ENCODE results near the gene ADGRG4. TPM values are rescaled to one million over a fixed set of nuclear protein-coding genes. Genes with fewer than 3 reads are reported as not detected.

Gene ADGRG4
- total RNA-seq, 2 experiments from 2014 or later: not detected

- ATAC-seq (ENCODE audit: low read depth) (no peak), DNase-seq (no peak)
- Mint-ChIP-seq H3K36me3 (no peaks in the 10 kb centered on the region), H3K4me1 (no peaks in the 10 kb centered on the region), H3K27me3 (peaks cover 5% of the 10 kb centered on the region), H3K27ac (no peak overlapping the region), H3K9me3 (no peaks in the 10 kb centered on the region), H3K4me3 (no peak overlapping the region)
- POLR2A ChIA-PET: no interaction called here
Measured at GRCh38 chrX:136354201-136354600, 53.4 kb downstream of the ADGRG4 start.

DNA sequence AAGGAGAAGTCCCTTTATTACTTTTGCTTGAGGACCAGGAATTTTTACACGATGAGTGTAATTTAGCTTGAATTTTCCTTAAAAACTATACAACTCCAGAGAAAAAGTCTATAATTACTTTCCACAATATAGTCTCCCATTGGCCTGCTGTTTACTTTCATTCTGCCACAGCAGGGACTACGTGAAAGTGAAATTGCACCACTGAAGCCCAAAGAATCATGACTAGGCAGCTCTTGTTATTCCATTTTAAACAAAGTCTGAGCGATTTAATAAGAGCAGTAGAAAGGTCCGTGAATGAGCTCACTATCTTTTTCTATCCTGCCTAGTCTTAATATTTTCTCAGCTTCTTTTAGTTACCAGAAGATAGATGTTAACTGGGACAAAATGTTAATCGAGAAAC lies 68.6 kb downstream of the ADGRG4 start:
- Mint-ChIP-seq H3K27ac (no peak overlapping the region), H3K36me3 (no peaks in the 10 kb centered on the region), H3K27me3 (peaks cover 12% of the 10 kb centered on the region), H3K9me3 (no peaks in the 10 kb centered on the region), H3K4me1 (no peaks in the 10 kb centered on the region), H3K4me3 (no peak overlapping the region)
- no peak for DNase-seq
- no peak for ATAC-seq (ENCODE audit: low read depth)
- POLR2A ChIA-PET: no interaction called here

DNA sequence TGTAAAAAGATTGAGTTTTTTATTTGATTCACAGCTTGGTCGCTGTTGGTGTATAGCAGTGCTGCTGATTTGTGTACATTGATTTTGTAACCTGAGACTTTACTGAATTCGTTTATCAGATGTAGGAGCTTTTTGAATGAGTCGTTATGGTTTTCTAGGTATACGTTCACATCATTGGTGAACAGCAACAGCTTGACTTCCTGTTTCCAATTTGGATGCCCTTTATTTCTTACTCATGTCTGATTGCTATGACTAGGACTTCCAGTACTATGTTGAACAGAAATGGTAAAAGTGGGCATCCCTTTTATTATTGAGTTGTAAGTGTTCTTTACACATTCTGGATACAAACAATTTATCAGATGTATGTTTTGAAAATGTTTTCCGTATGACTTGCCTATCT lies 76.0 kb downstream of the ADGRG4 start:
- Mint-ChIP-seq H3K27ac (no peak overlapping the region), H3K9me3 (no peaks in the 10 kb centered on the region), H3K4me3 (no peak overlapping the region), H3K27me3 (peaks cover 6% of the 10 kb centered on the region), H3K4me1 (no peaks in the 10 kb centered on the region), H3K36me3 (no peaks in the 10 kb centered on the region)
- POLR2A ChIA-PET: no interaction called here
- ATAC-seq (ENCODE audit: low read depth): no peak
- no peak for DNase-seq

DNA sequence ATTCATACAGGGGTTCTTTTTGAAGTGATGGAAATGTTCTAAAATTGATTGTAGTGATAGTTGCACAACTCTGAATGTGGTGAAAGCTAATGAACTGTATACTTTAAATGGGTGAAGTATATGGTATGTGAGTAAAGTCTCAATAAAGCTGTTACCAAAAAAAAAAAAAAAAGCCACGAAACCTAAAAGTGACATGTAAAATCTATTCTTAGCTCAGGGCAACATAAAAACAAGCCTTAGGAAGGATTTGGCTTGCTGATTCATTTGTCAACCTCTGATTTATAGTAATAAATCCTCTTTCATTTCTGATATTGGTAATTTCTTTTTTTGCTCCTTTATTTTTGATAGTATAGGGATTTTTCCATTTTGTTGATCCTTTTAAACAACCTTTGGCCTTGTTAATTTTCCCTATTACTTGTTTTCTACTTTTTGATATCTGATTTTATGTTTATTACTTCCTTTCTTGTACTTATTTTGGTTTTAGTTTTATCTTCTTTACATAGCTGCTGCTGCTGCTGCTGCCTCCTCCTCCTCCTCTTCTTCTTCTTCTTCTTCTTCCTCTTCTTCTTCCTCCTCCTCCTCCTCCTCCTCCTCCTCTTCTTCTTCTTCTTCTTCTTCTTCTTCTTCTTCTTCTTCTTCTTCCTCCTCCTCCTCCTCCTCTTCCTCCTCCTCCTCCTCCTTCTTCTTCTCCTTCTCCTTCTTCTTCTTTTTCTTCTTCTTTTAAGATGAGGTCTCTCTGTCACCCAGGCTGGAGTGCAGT lies 79.4 kb downstream of the ADGRG4 start:
- Mint-ChIP-seq H3K9me3 (no peaks in the 10 kb centered on the region), H3K27me3 (peaks cover 9% of the 10 kb centered on the region), H3K27ac (no peak overlapping the region), H3K4me3 (no peak overlapping the region), H3K4me1 (no peaks in the 10 kb centered on the region), H3K36me3 (no peaks in the 10 kb centered on the region)
- ATAC-seq (ENCODE audit: low read depth): no peak
- POLR2A ChIA-PET: interaction anchor here (0.7 kb wide), 1 partner anchor 269 kb away, joined by 3 read pairs; no protein-coding TSS in a partner anchor
- no peak for DNase-seq

GRCh38 chrX:136386173-136386572 lies 85.4 kb downstream of the ADGRG4 start:
- POLR2A ChIA-PET: no interaction called here
- Mint-ChIP-seq H3K36me3 (no peaks in the 10 kb centered on the region), H3K9me3 (no peaks in the 10 kb centered on the region), H3K27ac (no peak overlapping the region), H3K4me1 (no peaks in the 10 kb centered on the region), H3K4me3 (no peak overlapping the region), H3K27me3 (peaks cover 9% of the 10 kb centered on the region)
- no peak for ATAC-seq (ENCODE audit: low read depth)
- no peak for DNase-seq

DNA sequence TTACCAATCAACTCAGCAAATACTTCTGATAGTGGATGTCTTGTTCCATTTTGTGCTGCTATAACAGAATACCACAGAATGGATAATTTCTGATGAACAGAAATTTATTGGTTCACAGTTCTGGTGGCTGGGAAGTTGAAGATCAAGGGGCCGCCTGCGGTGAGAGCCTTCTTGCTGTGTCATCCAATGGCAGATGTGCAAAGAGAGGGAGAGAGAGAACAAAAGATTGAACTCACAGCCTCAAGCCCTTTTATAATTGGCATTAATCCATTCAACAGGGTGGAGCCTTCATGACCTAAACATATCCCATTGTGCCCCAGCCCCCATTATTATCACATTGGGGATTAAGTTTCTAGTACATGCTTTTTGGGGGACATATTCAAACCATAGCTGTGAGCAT lies 86.1 kb downstream of the ADGRG4 start:
- H3K9me3 Mint-ChIP-seq: no peaks in the 10 kb centered on the region
- POLR2A ChIA-PET: no interaction called here
- DNase-seq: no peak
- no peak overlapping the region for H3K4me3 Mint-ChIP-seq
- H3K36me3 Mint-ChIP-seq: no peaks in the 10 kb centered on the region
- no peak for ATAC-seq (ENCODE audit: low read depth)
- H3K4me1 Mint-ChIP-seq: no peaks in the 10 kb centered on the region
- H3K27me3 Mint-ChIP-seq: peaks cover 9% of the 10 kb centered on the region
- no peak overlapping the region for H3K27ac Mint-ChIP-seq

DNA sequence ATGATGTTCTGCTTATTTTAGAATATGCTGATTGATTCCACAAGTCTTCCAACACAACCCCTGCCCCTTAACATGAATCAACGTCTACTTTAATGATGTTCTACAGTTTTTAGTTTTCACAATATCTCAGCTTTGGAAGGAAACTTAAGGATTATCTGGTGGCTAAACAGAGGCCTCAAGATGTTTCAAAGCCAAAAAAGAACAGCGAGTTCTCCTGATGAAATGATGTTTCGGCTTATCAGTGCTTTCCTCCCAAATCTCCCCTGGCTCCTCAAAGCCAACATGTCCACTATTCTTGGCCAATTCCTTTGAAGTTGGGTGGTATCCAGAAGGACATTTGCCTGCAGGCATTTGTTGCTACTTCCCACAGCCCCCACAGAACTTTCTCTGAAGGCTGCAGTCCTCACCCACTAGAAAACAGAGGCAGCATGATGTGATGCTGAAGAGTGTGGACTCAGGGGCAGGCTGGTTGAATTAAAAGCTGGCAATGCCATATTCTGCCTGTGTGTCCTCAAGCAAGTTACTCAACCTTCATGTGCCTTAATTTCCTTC lies 87.3 kb downstream of the ADGRG4 start:
- no peaks in the 10 kb centered on the region for H3K36me3 Mint-ChIP-seq
- H3K27me3 Mint-ChIP-seq: peaks cover 9% of the 10 kb centered on the region
- no peak overlapping the region for H3K4me3 Mint-ChIP-seq
- POLR2A ChIA-PET: no interaction called here
- no peak for ATAC-seq (ENCODE audit: low read depth)
- H3K27ac Mint-ChIP-seq: no peak overlapping the region
- no peaks in the 10 kb centered on the region for H3K9me3 Mint-ChIP-seq
- H3K4me1 Mint-ChIP-seq: no peaks in the 10 kb centered on the region
- DNase-seq: no peak

- DNase-seq: no peak
- POLR2A ChIA-PET: no interaction called here
- H3K36me3 Mint-ChIP-seq: no peaks in the 10 kb centered on the region
- no peaks in the 10 kb centered on the region for H3K4me1 Mint-ChIP-seq
- H3K9me3 Mint-ChIP-seq: no peaks in the 10 kb centered on the region
- no peak for ATAC-seq (ENCODE audit: low read depth)
- no peak overlapping the region for H3K4me3 Mint-ChIP-seq
- no peak overlapping the region for H3K27ac Mint-ChIP-seq
- peaks cover 5% of the 10 kb centered on the region for H3K27me3 Mint-ChIP-seq
Measured at GRCh38 chrX:136390921-136391320, 90.2 kb downstream of the ADGRG4 start.

GRCh38 chrX:136395271-136395670 lies 94.5 kb downstream of the ADGRG4 start:
- H3K4me1 Mint-ChIP-seq: no peaks in the 10 kb centered on the region
- H3K9me3 Mint-ChIP-seq: no peaks in the 10 kb centered on the region
- no peak overlapping the region for H3K27ac Mint-ChIP-seq
- POLR2A ChIA-PET: no interaction called here
- DNase-seq: no peak
- ATAC-seq (ENCODE audit: low read depth): no peak
- no peaks in the 10 kb centered on the region for H3K27me3 Mint-ChIP-seq
- no peaks in the 10 kb centered on the region for H3K36me3 Mint-ChIP-seq
- H3K4me3 Mint-ChIP-seq: no peak overlapping the region

GRCh38 chrX:136397001-136397400 lies 96.2 kb downstream of the ADGRG4 start:
- DNase-seq (no peak), ATAC-seq (ENCODE audit: low read depth) (no peak)
- no peaks in the 10 kb centered on the region for H3K9me3 Mint-ChIP-seq
- H3K36me3 Mint-ChIP-seq: no peaks in the 10 kb centered on the region
- H3K27ac Mint-ChIP-seq: no peak overlapping the region
- H3K27me3 Mint-ChIP-seq: peaks cover 2% of the 10 kb centered on the region
- no peak overlapping the region for H3K4me3 Mint-ChIP-seq
- H3K4me1 Mint-ChIP-seq: no peaks in the 10 kb centered on the region
- POLR2A ChIA-PET: no interaction called here

DNA sequence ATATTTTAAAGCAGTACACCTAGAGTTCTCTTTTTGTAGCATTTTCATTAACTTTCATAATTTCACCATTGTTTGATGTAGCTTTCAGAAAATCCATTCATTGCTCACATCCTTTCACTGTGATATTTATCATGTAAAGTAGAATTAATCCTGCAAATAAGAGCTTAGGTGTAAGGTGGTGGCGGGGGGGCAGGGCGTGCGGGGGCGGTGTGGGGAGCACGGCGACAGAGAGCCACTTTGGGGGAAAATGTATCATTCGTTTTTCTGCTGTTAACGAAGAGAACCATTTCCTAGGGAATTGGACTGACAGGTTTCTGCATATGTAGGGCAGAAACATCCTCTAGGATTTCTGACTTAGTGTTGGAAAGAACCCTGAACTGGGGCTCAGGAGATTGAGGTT lies 104.4 kb downstream of the ADGRG4 start:
- POLR2A ChIA-PET: no interaction called here
- Mint-ChIP-seq H3K27ac (no peak overlapping the region), H3K27me3 (peaks cover 7% of the 10 kb centered on the region), H3K36me3 (no peaks in the 10 kb centered on the region), H3K4me3 (no peak overlapping the region), H3K4me1 (no peaks in the 10 kb centered on the region), H3K9me3 (no peaks in the 10 kb centered on the region)
- ATAC-seq (ENCODE audit: low read depth) (no peak), DNase-seq (no peak)

- H3K4me3 Mint-ChIP-seq: no peak overlapping the region
- H3K4me1 Mint-ChIP-seq: no peaks in the 10 kb centered on the region
- POLR2A ChIA-PET: no interaction called here
- H3K9me3 Mint-ChIP-seq: no peaks in the 10 kb centered on the region
- DNase-seq (no peak), ATAC-seq (ENCODE audit: low read depth) (no peak)
- H3K27ac Mint-ChIP-seq: no peak overlapping the region
- H3K27me3 Mint-ChIP-seq: peaks cover 1% of the 10 kb centered on the region
- H3K36me3 Mint-ChIP-seq: no peaks in the 10 kb centered on the region
Measured at GRCh38 chrX:136417806-136418205, 117.0 kb downstream of the ADGRG4 start.

DNA sequence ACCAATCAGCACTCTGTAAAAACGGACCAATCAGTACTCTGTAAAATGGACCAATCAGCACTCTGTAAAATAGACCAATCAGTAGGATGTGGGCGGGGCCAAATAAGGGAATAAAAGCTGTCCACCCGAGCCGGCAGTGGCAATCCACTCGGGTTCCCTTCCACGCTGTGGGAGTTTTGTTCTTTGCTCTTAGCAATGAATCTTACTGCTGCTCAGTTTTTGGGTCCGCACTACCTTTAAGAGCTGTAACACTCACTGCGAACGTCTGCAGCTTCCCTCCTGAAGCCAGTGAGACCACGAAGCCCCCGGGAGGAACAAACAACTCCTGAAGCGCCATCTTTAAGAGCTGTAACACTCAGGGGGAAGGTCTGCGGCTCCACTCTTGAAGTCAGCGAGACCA lies 120.6 kb downstream of the ADGRG4 start:
- Mint-ChIP-seq H3K4me3 (no peak overlapping the region), H3K4me1 (no peaks in the 10 kb centered on the region), H3K36me3 (no peaks in the 10 kb centered on the region), H3K27me3 (peaks cover 3% of the 10 kb centered on the region), H3K27ac (no peak overlapping the region), H3K9me3 (no peaks in the 10 kb centered on the region)
- POLR2A ChIA-PET: no interaction called here
- no peak for DNase-seq
- ATAC-seq (ENCODE audit: low read depth): no peak

- POLR2A ChIA-PET: interaction anchor here (0.7 kb wide), 1 partner anchor 55 kb away, joined by 5 read pairs; no protein-coding TSS in a partner anchor
- Mint-ChIP-seq H3K27ac (no peak overlapping the region), H3K27me3 (peaks cover 2% of the 10 kb centered on the region), H3K4me1 (no peaks in the 10 kb centered on the region), H3K36me3 (no peaks in the 10 kb centered on the region), H3K9me3 (no peaks in the 10 kb centered on the region), H3K4me3 (no peak overlapping the region)
- DNase-seq: no peak
- ATAC-seq (ENCODE audit: low read depth): no peak
Measured at GRCh38 chrX:136423724-136424123, 123.0 kb downstream of the ADGRG4 start.

Measured in activated naive CD8-positive, alpha-beta T cell treated with anti-CD3 and anti-CD28 coated beads, Interleukin-2, amount 10 ng/mL, durations not matched to agents 7 days and 5 days (primary cell).